Loucy (cell line): Measurements from ENCODE around the gene LEMD1.

Experiments
- H2AFZ ChIP-seq: fragments of 200-600 bp; sonication (generic); 2 replicates; pipeline ENCODE4 v1.6.0; 2016; ENCODE audit warnings: antibody characterized with exemption, mild to moderate bottlenecking, low read length, moderate library complexity
- H3F3A ChIP-seq: fragments of 200-600 bp; 2 replicates; pipeline ENCODE4 v1.6.0; 2016; ENCODE audit warnings: antibody characterized with exemption, low read depth, mild to moderate bottlenecking
- H3K27me3 ChIP-seq: fragments of 200-600 bp; sonication (generic); 2 replicates; pipeline ENCODE4 v1.6.1; 2014; ENCODE audit warnings: low read length, mild to moderate bottlenecking; ENCODE audit not compliant: insufficient read depth, poor library complexity, severe bottlenecking
- H3K36me3 ChIP-seq: fragments of 200-600 bp; sonication (generic); 2 replicates; pipeline ENCODE4 v1.6.1; 2016; ENCODE audit warnings: low read length; ENCODE audit not compliant: insufficient read depth
- H3K4me1 ChIP-seq: fragments of 200-600 bp; sonication (generic); 2 replicates; pipeline ENCODE4 v1.5.1; 2014; ENCODE audit warnings: low read length, mild to moderate bottlenecking; ENCODE audit not compliant: insufficient read depth, poor library complexity, severe bottlenecking
- H3K4me2 ChIP-seq: fragments of 200-600 bp; sonication (generic); 2 replicates; pipeline ENCODE4 v1.6.0; 2014; ENCODE audit warnings: antibody characterized with exemption, low read length, low read depth, mild to moderate bottlenecking; ENCODE audit not compliant: poor library complexity, severe bottlenecking
- H3K4me3 ChIP-seq: fragments of 200-600 bp; sonication (generic); 2 replicates; pipeline ENCODE4 v1.5.1; 2014; ENCODE audit warnings: low read length, mild to moderate bottlenecking, mixed read lengths; ENCODE audit not compliant: poor library complexity, severe bottlenecking
- H3K79me2 ChIP-seq: fragments of 200-600 bp; sonication (generic); 2 replicates; pipeline ENCODE4 v1.6.1; 2014; ENCODE audit warnings: low read length; ENCODE audit not compliant: insufficient read depth
- H3K9ac ChIP-seq: fragments of 200-600 bp; sonication (generic); 2 replicates; pipeline ENCODE4 v1.6.0; 2014; ENCODE audit warnings: mild to moderate bottlenecking, low read depth, low read length, moderate library complexity; ENCODE audit not compliant: poor library complexity, severe bottlenecking
- H3K9me2 ChIP-seq: fragments of 200-600 bp; sonication (generic); replicated peaks from 2 replicates; pipeline ENCODE4 v1.6.1; 2016; ENCODE audit warnings: low read depth, low read length, mixed read lengths
- H3K9me3 ChIP-seq: fragments of 200-600 bp; sonication (generic); 2 replicates; pipeline ENCODE4 v1.6.1; 2014; ENCODE audit warnings: mild to moderate bottlenecking, antibody characterized with exemption, low read length, low read depth; ENCODE audit not compliant: insufficient read depth
- H4K20me1 ChIP-seq: fragments of 200-600 bp; sonication (generic); 2 replicates; pipeline ENCODE4 v1.6.0; 2014; ENCODE audit warnings: antibody characterized with exemption, low read length, mild to moderate bottlenecking; ENCODE audit not compliant: insufficient read depth, poor library complexity, severe bottlenecking
- EZH2phosphoT487 ChIP-seq: fragments of 200-600 bp; IDR thresholded peaks from 2 replicates; pipeline ENCODE4 v1.6.1; 2018; ENCODE audit warnings: antibody characterized with exemption, mild to moderate bottlenecking, moderate library complexity, borderline replicate concordance
- TF ChIP-seq, protein P1 (sequence below): fragments of 200-600 bp; sonication (generic); conservative IDR thresholded peaks from 2 replicates; pipeline ENCODE4 v1.5.1; 2014; ENCODE audit warnings: mild to moderate bottlenecking, antibody characterized with exemption, low read length

Gene LEMD1

DNA sequence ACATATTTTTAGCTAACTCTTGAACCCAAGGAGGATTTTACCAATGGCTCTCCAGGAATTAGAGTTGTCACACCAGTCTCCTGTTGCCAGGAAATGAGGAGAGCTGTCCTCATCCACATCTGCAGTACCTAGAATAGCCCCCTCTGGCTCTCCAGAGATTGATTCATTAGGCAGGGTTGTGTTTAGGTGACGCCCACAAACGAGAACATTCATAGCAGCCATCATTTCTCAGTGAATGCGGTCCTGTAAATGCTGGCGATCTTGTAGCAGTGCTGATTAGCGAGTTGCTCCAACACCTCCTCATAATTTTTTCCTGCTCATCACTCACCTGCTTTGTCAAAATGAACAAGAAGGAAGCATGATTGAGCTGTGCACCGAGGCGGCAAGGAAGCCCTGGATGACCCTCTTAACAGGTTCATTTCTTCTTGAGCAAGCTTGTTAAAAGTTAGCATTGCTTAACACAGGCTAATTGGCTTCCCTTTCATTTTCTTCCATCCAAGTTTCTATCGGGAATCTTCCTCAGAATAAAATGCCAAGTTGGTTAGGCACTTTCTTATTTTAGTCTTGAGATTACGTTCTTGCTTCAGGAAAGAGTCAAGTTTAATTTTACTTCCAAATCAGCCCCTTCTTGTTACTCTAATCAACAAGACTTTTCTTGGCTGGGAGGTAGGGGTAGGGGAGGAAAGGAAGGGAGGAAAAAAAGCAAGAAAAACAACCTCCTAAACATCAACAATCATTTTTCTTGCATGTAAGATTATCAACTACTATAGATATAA, 48.6 kb downstream of the LEMD1 start:
- H3K27me3 ChIP-seq = no peaks in the 10 kb centered on the region
- H3K9ac ChIP-seq = no peak overlapping the region
- H3F3A ChIP-seq = no peaks in the 10 kb centered on the region

DNA sequence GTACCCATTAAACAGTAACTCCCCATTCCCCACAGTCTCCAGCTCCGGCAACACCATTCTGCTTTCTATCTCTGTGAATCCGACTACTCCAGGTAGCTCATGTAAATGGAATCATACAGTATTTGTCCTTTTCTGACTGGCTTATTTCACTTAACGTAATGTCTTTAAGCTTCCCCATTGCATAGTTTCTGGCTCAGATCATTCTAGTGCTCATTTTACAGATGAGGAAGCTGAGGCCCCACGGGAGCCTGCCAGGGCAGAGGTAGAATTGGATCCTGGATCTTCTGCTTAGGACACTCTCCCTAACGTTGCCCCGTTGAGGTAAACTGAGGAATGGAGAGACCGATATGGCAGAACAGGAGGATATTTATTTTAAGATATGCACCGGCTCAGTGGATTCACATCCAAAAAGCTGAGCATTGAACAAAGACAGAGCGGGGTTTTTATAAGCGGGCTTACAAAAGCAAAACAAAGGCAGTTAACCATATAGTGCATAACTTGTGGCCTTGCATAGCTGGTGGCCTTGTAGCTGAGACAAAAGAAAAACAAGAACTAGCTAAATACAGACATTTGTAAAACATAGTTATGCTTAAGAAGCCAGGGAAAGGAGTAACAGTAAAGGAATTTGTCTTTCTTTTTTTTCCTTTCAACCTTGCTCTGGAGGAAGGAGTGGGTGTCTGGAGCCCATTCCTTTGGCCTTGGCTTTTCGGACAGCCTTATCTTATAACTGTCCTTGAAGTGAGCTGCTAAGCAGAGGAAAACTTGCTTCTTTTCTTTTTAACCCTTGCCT, 49.8 kb downstream of the LEMD1 start:
- no peak overlapping the region for H3K4me2 ChIP-seq
- no peaks in the 10 kb centered on the region for H4K20me1 ChIP-seq
- H2AFZ ChIP-seq = no peak overlapping the region

More for the DNA sequence above, 48.6 kb downstream of the LEMD1 start:
- TF ChIP-seq, protein P1, sequence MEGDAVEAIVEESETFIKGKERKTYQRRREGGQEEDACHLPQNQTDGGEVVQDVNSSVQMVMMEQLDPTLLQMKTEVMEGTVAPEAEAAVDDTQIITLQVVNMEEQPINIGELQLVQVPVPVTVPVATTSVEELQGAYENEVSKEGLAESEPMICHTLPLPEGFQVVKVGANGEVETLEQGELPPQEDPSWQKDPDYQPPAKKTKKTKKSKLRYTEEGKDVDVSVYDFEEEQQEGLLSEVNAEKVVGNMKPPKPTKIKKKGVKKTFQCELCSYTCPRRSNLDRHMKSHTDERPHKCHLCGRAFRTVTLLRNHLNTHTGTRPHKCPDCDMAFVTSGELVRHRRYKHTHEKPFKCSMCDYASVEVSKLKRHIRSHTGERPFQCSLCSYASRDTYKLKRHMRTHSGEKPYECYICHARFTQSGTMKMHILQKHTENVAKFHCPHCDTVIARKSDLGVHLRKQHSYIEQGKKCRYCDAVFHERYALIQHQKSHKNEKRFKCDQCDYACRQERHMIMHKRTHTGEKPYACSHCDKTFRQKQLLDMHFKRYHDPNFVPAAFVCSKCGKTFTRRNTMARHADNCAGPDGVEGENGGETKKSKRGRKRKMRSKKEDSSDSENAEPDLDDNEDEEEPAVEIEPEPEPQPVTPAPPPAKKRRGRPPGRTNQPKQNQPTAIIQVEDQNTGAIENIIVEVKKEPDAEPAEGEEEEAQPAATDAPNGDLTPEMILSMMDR = no peak
- TF ChIP-seq EZH2phosphoT487 = no peak
- Histone ChIP-seq H2AFZ (no peak overlapping the region), H3K79me2 (no peaks in the 10 kb centered on the region), H3K9me3 (no peaks in the 10 kb centered on the region), H3K4me3 (no peak overlapping the region), H3K9me2 (no peaks in the 10 kb centered on the region), H3K4me2 (no peak overlapping the region), H3K4me1 (peaks cover 6% of the 10 kb centered on the region), H4K20me1 (no peaks in the 10 kb centered on the region), H3K36me3 (no peaks in the 10 kb centered on the region)

DNA sequence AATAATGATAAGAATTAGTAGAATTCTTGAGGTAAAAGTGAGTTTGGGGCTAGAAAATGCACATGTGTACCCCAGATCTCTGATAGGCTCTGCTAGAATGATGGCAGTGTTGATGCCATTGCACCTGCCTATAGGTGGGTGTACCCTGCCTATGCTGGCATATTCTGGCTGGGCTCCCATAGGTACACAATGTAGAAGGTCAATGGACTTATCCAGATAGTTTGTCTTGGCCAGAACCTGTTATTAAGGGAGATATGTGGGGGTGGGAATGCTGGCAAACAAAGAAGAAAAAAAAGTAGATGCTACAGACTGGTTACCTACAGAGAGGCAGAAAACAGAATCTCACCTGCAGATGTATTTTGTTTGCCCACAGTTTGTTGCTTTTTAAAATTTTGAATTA, 51.1 kb downstream of the LEMD1 start:
- no peaks in the 10 kb centered on the region for H3F3A ChIP-seq
- no peak overlapping the region for H3K4me2 ChIP-seq
- H3K36me3 ChIP-seq = no peaks in the 10 kb centered on the region
- no peak overlapping the region for H3K4me3 ChIP-seq
- no peak overlapping the region for H3K9ac ChIP-seq
- no peaks in the 10 kb centered on the region for H3K79me2 ChIP-seq
- H3K4me1 ChIP-seq = peaks cover 6% of the 10 kb centered on the region
- TF ChIP-seq EZH2phosphoT487 = no peak
- TF ChIP-seq, protein P1 = no peak
- no peaks in the 10 kb centered on the region for H3K27me3 ChIP-seq
- no peaks in the 10 kb centered on the region for H3K9me2 ChIP-seq
- no peaks in the 10 kb centered on the region for H4K20me1 ChIP-seq
- H3K9me3 ChIP-seq = no peaks in the 10 kb centered on the region
- H2AFZ ChIP-seq = no peak overlapping the region

More for the DNA sequence above, 49.8 kb downstream of the LEMD1 start:
- H3K4me1 ChIP-seq = peaks cover 6% of the 10 kb centered on the region
- no peaks in the 10 kb centered on the region for H3K79me2 ChIP-seq
- H3K36me3 ChIP-seq = no peaks in the 10 kb centered on the region
- H3K27me3 ChIP-seq = no peaks in the 10 kb centered on the region
- no peaks in the 10 kb centered on the region for H3F3A ChIP-seq
- no peak overlapping the region for H3K9ac ChIP-seq
- H3K4me3 ChIP-seq = no peak overlapping the region
- H3K9me3 ChIP-seq = no peaks in the 10 kb centered on the region
- H3K9me2 ChIP-seq = no peaks in the 10 kb centered on the region
- TF ChIP-seq, protein P1 = no peak
- no peak for TF ChIP-seq EZH2phosphoT487
